ENCODE measurements around the gene ERCC1.

Gene ERCC1

GRCh38 chr19:45364696-45365095 is 59.0 kb downstream of the ERCC1 start:
- DNase-seq (ENCODE audit: low read depth in 2 of 2) = no peak

GRCh38 chr19:45363861-45364459 is 59.8 kb downstream of the ERCC1 start:
- DNase-seq (ENCODE audit: low read depth in 2 of 2) = no peak

GRCh38 chr19:45362291-45362690 is 61.4 kb downstream of the ERCC1 start:
- DNase-seq (ENCODE audit: low read depth in 2 of 2) = no peak

GRCh38 chr19:45361608-45362007 is 62.1 kb downstream of the ERCC1 start:
- no peak for DNase-seq (ENCODE audit: low read depth in 2 of 2)

GRCh38 chr19:45358213-45358792 is 65.4 kb downstream of the ERCC1 start:
- DNase-seq (ENCODE audit: low read depth in 2 of 2) = no peak

- no peak for DNase-seq (ENCODE audit: low read depth in 2 of 2)
Observed at GRCh38 chr19:45357445-45357783, 66.3 kb downstream of the ERCC1 start.
